Neural cell (in vitro differentiated cells): ENCODE results near the gene WDR4. TPM values are rescaled to one million over a fixed set of nuclear protein-coding genes. Genes with fewer than 3 reads are reported as not detected.

ENCODE experiments used
- H2AFZ ChIP-seq: fragments of 200-600, 300-800 bp; sonication (generic), shearing (Covaris generic); 2 replicates; pipeline ENCODE4 v1.6.0; 2014; ENCODE audit warnings: low read depth, mild to moderate bottlenecking, antibody characterized with exemption, low read length, moderate library complexity
- H3F3A ChIP-seq: fragments of 200-600 bp; shearing (Covaris generic); 2 replicates; pipeline ENCODE4 v1.6.1; 2016; ENCODE audit warnings: mild to moderate bottlenecking, moderate library complexity, mixed read lengths, antibody characterized with exemption, low read length; ENCODE audit not compliant: insufficient read depth, poor library complexity, severe bottlenecking
- H3K27ac ChIP-seq: fragments of 200-600, 300-800 bp; sonication (generic), shearing (Covaris generic); 2 replicates; pipeline ENCODE4 v1.5.1; 2014; ENCODE audit warnings: mild to moderate bottlenecking, low read length, moderate library complexity
- H3K27me3 ChIP-seq: fragments of 300-800, 200-600 bp; sonication (generic), shearing (Covaris generic); 2 replicates; pipeline ENCODE4 v1.6.0; 2014; ENCODE audit warnings: mild to moderate bottlenecking, low read depth, low read length, moderate library complexity; ENCODE audit not compliant: insufficient read depth
- H3K36me3 ChIP-seq: fragments of 300-800, 200-600 bp; sonication (generic), shearing (Covaris generic); 2 replicates; pipeline ENCODE4 v1.5.1; 2014; ENCODE audit warnings: mild to moderate bottlenecking, antibody characterized with exemption, low read length, moderate library complexity; ENCODE audit not compliant: insufficient read depth
- H3K4me2 ChIP-seq: fragments of 300-800, 200-600 bp; sonication (generic), shearing (Covaris generic); 2 replicates; pipeline ENCODE4 v1.6.0; 2014; ENCODE audit warnings: mild to moderate bottlenecking, low read length
- H3K4me3 ChIP-seq: fragments of 300-800, 200-600 bp; sonication (generic), shearing (Covaris generic); 2 replicates; pipeline ENCODE4 v1.5.1; 2014; ENCODE audit warnings: mild to moderate bottlenecking, low read length, moderate library complexity
- H3K79me2 ChIP-seq: fragments of 200-600 bp; shearing (Covaris generic); replicated peaks from 2 replicates; pipeline ENCODE4 v1.6.0; 2014; ENCODE audit warnings: mild to moderate bottlenecking, low read length, moderate library complexity; ENCODE audit not compliant: insufficient read depth
- H3K9ac ChIP-seq: fragments of 300-800, 200-600 bp; sonication (generic), shearing (Covaris generic); 2 replicates; pipeline ENCODE4 v1.6.1; 2016; ENCODE audit warnings: mild to moderate bottlenecking, low read length, mixed read lengths
- H3K9me2 ChIP-seq: fragments of 200-600 bp; shearing (Covaris generic); 2 replicates; pipeline ENCODE4 v1.6.1; 2016; ENCODE audit warnings: mild to moderate bottlenecking, low read length, mixed read lengths; ENCODE audit not compliant: insufficient read depth
- H3K9me3 ChIP-seq: fragments of 200-600, 300-800 bp; sonication (generic), shearing (Covaris generic); 2 replicates; pipeline ENCODE4 v1.6.1; 2016; ENCODE audit warnings: mild to moderate bottlenecking, mixed run types, low read length, moderate library complexity, mixed read lengths
- H4K20me1 ChIP-seq: fragments of 200-600 bp; shearing (Covaris generic); 2 replicates; pipeline ENCODE4 v1.6.1; 2016; ENCODE audit warnings: mild to moderate bottlenecking, mixed run types; ENCODE audit not compliant: insufficient read depth
- CTCF ChIP-seq: fragments of 450-650 bp; IDR thresholded peaks from 2 replicates; pipeline ENCODE4 v1.5.1; 2014; ENCODE audit warnings: antibody characterized with exemption, mild to moderate bottlenecking, moderate library complexity; ENCODE audit not compliant: poor library complexity, severe bottlenecking
- EP300 ChIP-seq: fragments of 450-650 bp; conservative IDR thresholded peaks from 2 replicates; pipeline ENCODE4 v1.6.1; 2014; ENCODE audit warnings: antibody characterized with exemption, mild to moderate bottlenecking, moderate library complexity; ENCODE audit not compliant: poor library complexity, severe bottlenecking
- EZH2 ChIP-seq: fragments of 200-600, 300-800 bp; shearing (Covaris generic), sonication (generic); IDR thresholded peaks from 2 replicates; pipeline ENCODE4 v1.6.1; 2014; ENCODE audit warnings: antibody characterized with exemption, low read length, borderline replicate concordance, mild to moderate bottlenecking; ENCODE audit not compliant: insufficient read depth, poor library complexity, severe bottlenecking
- MXI1 ChIP-seq: fragments of 450-650 bp; conservative IDR thresholded peaks from 2 replicates; pipeline ENCODE4 v1.6.1; 2014; ENCODE audit warnings: antibody characterized with exemption, mild to moderate bottlenecking; ENCODE audit not compliant: poor library complexity, severe bottlenecking
- POLR2AphosphoS5 ChIP-seq: IDR thresholded peaks from 2 replicates; pipeline ENCODE4 v1.6.1; 2012
- RAD21 ChIP-seq: fragments of 450-650 bp; conservative IDR thresholded peaks from 2 replicates; pipeline ENCODE4 v1.6.1; 2014; ENCODE audit warnings: antibody characterized with exemption, mild to moderate bottlenecking, moderate library complexity
- REST ChIP-seq: IDR thresholded peaks from 2 replicates; pipeline ENCODE4 v1.6.1; 2012; ENCODE audit warnings: borderline replicate concordance
- SMC3 ChIP-seq: fragments of 450-650 bp; conservative IDR thresholded peaks from 2 replicates; pipeline ENCODE4 v1.6.1; 2014; ENCODE audit warnings: antibody characterized with exemption, mild to moderate bottlenecking, moderate library complexity; ENCODE audit not compliant: poor library complexity
- TAF1 ChIP-seq: IDR thresholded peaks from 2 replicates; pipeline ENCODE4 v1.6.1; 2012; ENCODE audit warnings: low read depth
- polyA plus RNA-seq: library from polyadenylated mRNA; depleted of rRNA; stranded (reverse); fragments of >200 nt; gene quantifications from 2 replicates; pipeline ENCODE4 v1.2.3, GENCODE V29; 2014

The WDR4 gene
- polyA plus RNA-seq, 1 donor from 2014 or later = 9.2 TPM

GRCh38 chr21:42905195-42905594 is 25.9 kb upstream of the WDR4 start:
- no peak overlapping the region for H3K4me3 ChIP-seq
- H3K9me2 ChIP-seq = no peaks in the 10 kb centered on the region
- peaks cover 7% of the 10 kb centered on the region for H3K36me3 ChIP-seq
- no peaks in the 10 kb centered on the region for H3K79me2 ChIP-seq
- H3K27ac ChIP-seq = no peak overlapping the region
- H2AFZ ChIP-seq = no peak overlapping the region
- H3K9me3 ChIP-seq = no peaks in the 10 kb centered on the region
- no peaks in the 10 kb centered on the region for H3K27me3 ChIP-seq
- H3F3A ChIP-seq = no peaks in the 10 kb centered on the region
- no peaks in the 10 kb centered on the region for H4K20me1 ChIP-seq
- H3K4me2 ChIP-seq = no peak overlapping the region
- no peak overlapping the region for H3K9ac ChIP-seq
- no peak for TF ChIP-seq RAD21
- no peak for TF ChIP-seq EP300
- no peak for TF ChIP-seq REST
- no peak for TF ChIP-seq SMC3
- TF ChIP-seq MXI1 = no peak
- no peak for TF ChIP-seq CTCF
- TF ChIP-seq POLR2AphosphoS5 = no peak
- no peak for TF ChIP-seq EZH2
- TF ChIP-seq TAF1 = no peak

GRCh38 chr21:42903817-42904216 is 24.5 kb upstream of the WDR4 start:
- Histone ChIP-seq H3K9me2 (no peaks in the 10 kb centered on the region), H3K9me3 (no peaks in the 10 kb centered on the region), H3K9ac (no peak overlapping the region), H3K27me3 (no peaks in the 10 kb centered on the region), H3K4me3 (no peak overlapping the region), H3K79me2 (no peaks in the 10 kb centered on the region), H3K4me2 (no peak overlapping the region), H4K20me1 (no peaks in the 10 kb centered on the region), H2AFZ (no peak overlapping the region), H3K36me3 (peaks cover 7% of the 10 kb centered on the region), H3F3A (no peaks in the 10 kb centered on the region), H3K27ac (no peak overlapping the region)
- TF ChIP-seq REST (no peak), RAD21 (no peak), MXI1 (no peak), CTCF (no peak)
